K562 (cell line): ENCODE results near the gene ZNF467. TPM values are rescaled to one million over a fixed set of nuclear protein-coding genes. Genes with fewer than 3 reads are reported as not detected.

Source experiments
- CC2D1A ChIP-seq: fragments of 450-650 bp; IDR thresholded peaks from 2 replicates; pipeline ENCODE4 v1.6.1; 2017; ENCODE audit warnings: mild to moderate bottlenecking
- DEAF1 ChIP-seq: fragments of 450-650 bp; formaldehyde crosslinking; IDR thresholded peaks from 2 replicates; pipeline ENCODE4 v1.4.0; 2020; ENCODE audit warnings: mild to moderate bottlenecking, moderate library complexity
- HMG20A ChIP-seq: fragments of 450-650 bp; formaldehyde crosslinking; conservative IDR thresholded peaks from 2 replicates; pipeline ENCODE4 v1.4.0; 2020; ENCODE audit warnings: mild to moderate bottlenecking, mixed read lengths
- KLF10 ChIP-seq: fragments of 250-450 bp; sonication (Bioruptor Pico); IDR thresholded peaks from 2 replicates; pipeline ENCODE4 v1.6.1; 2021; ENCODE audit warnings: matching md5 sums
- SMARCB1 ChIP-seq: IDR thresholded peaks from 2 replicates; pipeline ENCODE4 v1.6.1; 2011; ENCODE audit warnings: improper control_type of control experiment, low read depth; ENCODE audit not compliant: insufficient read length
- TCF15 ChIP-seq: fragments of 250-450 bp; sonication (Bioruptor Pico); IDR thresholded peaks from 2 replicates; pipeline ENCODE4 v1.8.0; 2022; ENCODE audit warnings: moderate library complexity, mild to moderate bottlenecking, inconsistent platforms
- ZNF449 ChIP-seq: fragments of 250-450 bp; sonication (Bioruptor Pico); IDR thresholded peaks from 2 replicates; pipeline ENCODE4 v1.8.0; 2022; ENCODE audit warnings: moderate library complexity, mild to moderate bottlenecking, inconsistent platforms
- ZNF778 ChIP-seq: fragments of 450-650 bp; formaldehyde crosslinking; IDR thresholded peaks from 2 replicates; pipeline ENCODE4 v1.4.0; 2020; ENCODE audit warnings: mild to moderate bottlenecking, moderate library complexity
- polyA plus RNA-seq, 8 experiments: library from polyadenylated mRNA; depleted of rRNA in 4 of 8; stranded (reverse) in 5 of 8; unstranded in 3 of 8; fragments of >200 nt; fragmentation: Nextera tagmentation in 2 of 8; fragmentation: Illumina TruSeq in 1 of 8; extraction: Ambion mirVana in 2 of 8; extraction: Trizol in 1 of 8; gene quantifications; 2 replicates each; pipeline versions ENCODE4 v1.2.1 to v1.2.3, GENCODE V29; 2011 to 2014; ENCODE audit warnings: inconsistent platforms in 1 of 8, missing spikeins in 1 of 8
- total RNA-seq, 7 experiments: library from RNA; depleted of rRNA in 6 of 7; stranded (reverse); fragments of >200 nt in 6 of 7; fragmentation: Illumina TruSeq in 2 of 7; extraction: Trizol in 2 of 7; gene quantifications; 2 replicates each; pipeline versions ENCODE4 v1.2.1 to v1.2.3, GENCODE V29; 2011 to 2021; ENCODE audit warnings: low replicate concordance in 1 of 7
- TF ChIP-seq, protein P1 (sequence below), 2 experiments: fragments of 250-450 bp in 1 of 2; fragments of 450-650 bp in 1 of 2; sonication (Bioruptor Pico) in 1 of 2; IDR thresholded peaks; 2 replicates each; pipeline versions ENCODE4 v1.6.1 to v1.8.0; 2016 to 2021; ENCODE audit warnings: mild to moderate bottlenecking in 2 of 2, moderate library complexity in 2 of 2, missing compliant biosample characterization in 1 of 2, missing genetic modification characterization in 1 of 2
- TF ChIP-seq, protein P2 (sequence below): fragments of 450-650 bp; IDR thresholded peaks from 2 replicates; pipeline ENCODE4 v1.6.1; 2016; ENCODE audit warnings: low read depth

ZNF467 gene
- total and polyA plus RNA-seq, 9 of the 15 experiments (the other 6 are each of a cell fraction or from before 2014, with no cell fraction given): 0.32 to 14.2 (median 1.7) TPM

GRCh38 chr7:149771720-149772240 lies 1.6 kb downstream of the ZNF467 start (continued):
- TF ChIP-seq HMG20A (CRISPR knock-in tag) (no peak), ZNF778 (CRISPR knock-in tag) (no peak), DEAF1 (CRISPR knock-in tag) (no peak), CC2D1A (peak; percentile 70; the same call in 1 of the 2 replicates), TCF15 (no peak), ZNF449 (CRISPR knock-in tag) (no peak), KLF10 (CRISPR knock-in tag) (no peak), SMARCB1 (no peak)
- TF ChIP-seq, protein P1, sequence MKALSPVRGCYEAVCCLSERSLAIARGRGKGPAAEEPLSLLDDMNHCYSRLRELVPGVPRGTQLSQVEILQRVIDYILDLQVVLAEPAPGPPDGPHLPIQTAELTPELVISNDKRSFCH (CRISPR knock-in tag; IDR thresholded peaks at IDR 0.05): no peak
- TF ChIP-seq, protein P1 (tag; IDR thresholded peaks at IDR 0.05): no peak
- TF ChIP-seq, protein P2, sequence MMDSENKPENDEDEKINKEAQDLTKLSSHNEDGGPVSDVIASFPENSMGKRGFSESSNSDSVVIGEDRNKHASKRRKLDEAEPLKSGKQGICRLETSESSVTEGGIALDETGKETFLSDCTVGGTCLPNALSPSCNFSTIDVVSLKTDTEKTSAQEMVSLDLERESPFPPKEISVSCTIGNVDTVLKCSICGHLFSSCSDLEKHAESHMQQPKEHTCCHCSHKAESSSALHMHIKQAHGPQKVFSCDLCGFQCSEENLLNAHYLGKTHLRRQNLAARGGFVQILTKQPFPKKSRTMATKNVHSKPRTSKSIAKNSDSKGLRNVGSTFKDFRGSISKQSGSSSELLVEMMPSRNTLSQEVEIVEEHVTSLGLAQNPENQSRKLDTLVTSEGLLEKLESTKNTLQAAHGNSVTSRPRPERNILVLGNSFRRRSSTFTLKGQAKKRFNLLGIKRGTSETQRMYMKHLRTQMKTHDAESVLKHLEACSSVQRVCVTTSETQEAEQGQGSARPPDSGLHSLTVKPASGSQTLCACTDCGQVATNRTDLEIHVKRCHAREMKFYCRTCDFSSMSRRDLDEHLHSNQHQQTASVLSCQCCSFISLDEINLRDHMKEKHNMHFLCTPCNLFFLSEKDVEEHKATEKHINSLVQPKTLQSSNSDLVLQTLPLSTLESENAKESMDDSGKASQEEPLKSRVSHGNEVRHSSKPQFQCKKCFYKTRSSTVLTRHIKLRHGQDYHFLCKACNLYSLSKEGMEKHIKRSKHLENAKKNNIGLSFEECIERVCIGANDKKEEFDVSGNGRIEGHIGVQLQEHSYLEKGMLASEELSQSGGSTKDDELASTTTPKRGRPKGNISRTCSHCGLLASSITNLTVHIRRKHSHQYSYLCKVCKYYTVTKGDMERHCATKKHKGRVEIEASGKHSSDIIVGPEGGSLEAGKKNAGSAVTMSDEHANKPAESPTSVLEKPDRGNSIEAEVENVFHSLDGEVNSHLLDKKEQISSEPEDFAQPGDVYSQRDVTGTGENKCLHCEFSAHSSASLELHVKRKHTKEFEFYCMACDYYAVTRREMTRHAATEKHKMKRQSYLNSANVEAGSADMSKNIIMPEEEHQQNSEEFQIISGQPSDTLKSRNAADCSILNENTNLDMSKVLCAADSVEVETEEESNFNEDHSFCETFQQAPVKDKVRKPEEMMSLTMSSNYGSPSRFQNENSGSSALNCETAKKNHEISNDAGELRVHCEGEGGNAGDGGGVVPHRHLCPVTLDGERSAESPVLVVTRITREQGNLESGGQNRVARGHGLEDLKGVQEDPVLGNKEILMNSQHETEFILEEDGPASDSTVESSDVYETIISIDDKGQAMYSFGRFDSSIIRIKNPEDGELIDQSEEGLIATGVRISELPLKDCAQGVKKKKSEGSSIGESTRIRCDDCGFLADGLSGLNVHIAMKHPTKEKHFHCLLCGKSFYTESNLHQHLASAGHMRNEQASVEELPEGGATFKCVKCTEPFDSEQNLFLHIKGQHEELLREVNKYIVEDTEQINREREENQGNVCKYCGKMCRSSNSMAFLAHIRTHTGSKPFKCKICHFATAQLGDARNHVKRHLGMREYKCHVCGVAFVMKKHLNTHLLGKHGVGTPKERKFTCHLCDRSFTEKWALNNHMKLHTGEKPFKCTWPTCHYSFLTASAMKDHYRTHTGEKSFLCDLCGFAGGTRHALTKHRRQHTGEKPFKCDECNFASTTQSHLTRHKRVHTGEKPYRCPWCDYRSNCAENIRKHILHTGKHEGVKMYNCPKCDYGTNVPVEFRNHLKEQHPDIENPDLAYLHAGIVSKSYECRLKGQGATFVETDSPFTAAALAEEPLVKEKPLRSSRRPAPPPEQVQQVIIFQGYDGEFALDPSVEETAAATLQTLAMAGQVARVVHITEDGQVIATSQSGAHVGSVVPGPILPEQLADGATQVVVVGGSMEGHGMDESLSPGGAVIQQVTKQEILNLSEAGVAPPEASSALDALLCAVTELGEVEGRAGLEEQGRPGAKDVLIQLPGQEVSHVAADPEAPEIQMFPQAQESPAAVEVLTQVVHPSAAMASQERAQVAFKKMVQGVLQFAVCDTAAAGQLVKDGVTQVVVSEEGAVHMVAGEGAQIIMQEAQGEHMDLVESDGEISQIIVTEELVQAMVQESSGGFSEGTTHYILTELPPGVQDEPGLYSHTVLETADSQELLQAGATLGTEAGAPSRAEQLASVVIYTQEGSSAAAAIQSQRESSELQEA: 0 out of 2 replicates have a peak, but pooled peaks have one; percentile 20
